Measurements from ENCODE around the gene STX5.
"Not testable (repeated sequence)": the region's sequence is repeated elsewhere in the genome, so short reads cannot be mapped to it uniquely, and the experiment has no call there.

The STX5 gene

DNA sequence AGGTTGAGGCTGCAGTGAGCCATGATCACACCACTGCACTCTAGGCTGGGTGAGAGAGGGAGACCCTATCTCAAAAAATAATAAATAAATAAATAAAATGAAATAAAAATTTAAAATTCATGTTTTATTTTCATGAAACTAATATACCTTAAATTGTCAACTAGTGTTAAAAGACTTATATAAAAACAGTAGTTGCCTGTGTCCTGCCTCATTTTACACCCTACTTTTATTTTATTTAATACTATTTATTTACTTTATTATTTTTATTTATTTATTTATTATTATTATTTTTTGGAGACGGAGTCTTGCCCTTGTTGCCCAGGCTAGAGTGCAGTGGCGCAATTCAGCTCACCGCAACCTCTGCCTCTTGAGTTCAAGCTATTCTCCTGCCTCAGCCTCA lies 12.3 kb upstream of the STX5 start:
- DNase-seq, result no peak
- Histone ChIP-seq H3K4me3 (no peak overlapping the region), H3K27me3 (no peaks in the 10 kb centered on the region), H3K36me3 (no peaks in the 10 kb centered on the region), H3K9me3 (no peaks in the 10 kb centered on the region), H3K4me1 (peaks cover 0 to 16% (median 5%) of the 10 kb centered on the region in 4 donors), H3K27ac (no peak overlapping the region)
- intact Hi-C loops (cut with DNase I; ENCODE audit: low total_unique reads), result no loop called here
- TF ChIP-seq, protein P1, sequence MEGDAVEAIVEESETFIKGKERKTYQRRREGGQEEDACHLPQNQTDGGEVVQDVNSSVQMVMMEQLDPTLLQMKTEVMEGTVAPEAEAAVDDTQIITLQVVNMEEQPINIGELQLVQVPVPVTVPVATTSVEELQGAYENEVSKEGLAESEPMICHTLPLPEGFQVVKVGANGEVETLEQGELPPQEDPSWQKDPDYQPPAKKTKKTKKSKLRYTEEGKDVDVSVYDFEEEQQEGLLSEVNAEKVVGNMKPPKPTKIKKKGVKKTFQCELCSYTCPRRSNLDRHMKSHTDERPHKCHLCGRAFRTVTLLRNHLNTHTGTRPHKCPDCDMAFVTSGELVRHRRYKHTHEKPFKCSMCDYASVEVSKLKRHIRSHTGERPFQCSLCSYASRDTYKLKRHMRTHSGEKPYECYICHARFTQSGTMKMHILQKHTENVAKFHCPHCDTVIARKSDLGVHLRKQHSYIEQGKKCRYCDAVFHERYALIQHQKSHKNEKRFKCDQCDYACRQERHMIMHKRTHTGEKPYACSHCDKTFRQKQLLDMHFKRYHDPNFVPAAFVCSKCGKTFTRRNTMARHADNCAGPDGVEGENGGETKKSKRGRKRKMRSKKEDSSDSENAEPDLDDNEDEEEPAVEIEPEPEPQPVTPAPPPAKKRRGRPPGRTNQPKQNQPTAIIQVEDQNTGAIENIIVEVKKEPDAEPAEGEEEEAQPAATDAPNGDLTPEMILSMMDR (IDR thresholded peaks at IDR 0.05), result no peak

DNA sequence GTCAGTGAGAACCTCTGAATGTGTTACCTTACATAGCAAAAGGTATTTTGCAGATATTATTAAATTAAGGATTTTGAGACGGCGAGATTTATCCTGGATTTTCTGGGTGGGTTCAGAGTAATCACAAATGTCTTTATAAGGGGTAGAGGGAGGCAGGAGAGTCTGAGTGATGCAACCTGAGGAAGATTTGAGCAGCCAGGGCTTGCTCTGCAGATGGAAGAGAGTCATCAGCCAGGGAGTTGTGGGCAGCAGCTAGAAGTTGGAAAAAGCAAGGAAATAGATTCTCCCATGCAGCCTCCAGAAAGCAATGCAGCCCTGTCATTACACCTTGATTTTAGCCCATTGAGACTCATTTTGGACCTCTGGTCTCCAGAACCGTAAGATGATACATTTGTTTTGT lies 11.6 kb upstream of the STX5 start:
- no peak for DNase-seq
- H3K27ac ChIP-seq, result no peak overlapping the region
- H3K27me3 ChIP-seq, result no peaks in the 10 kb centered on the region
- no peaks in the 10 kb centered on the region for H3K9me3 ChIP-seq
- no peaks in the 10 kb centered on the region for H3K36me3 ChIP-seq
- TF ChIP-seq, protein P1 (IDR thresholded peaks at IDR 0.05), result no peak
- intact Hi-C loops (cut with DNase I; ENCODE audit: low total_unique reads), result no loop called here
- peaks cover 0 to 22% (median 9%) of the 10 kb centered on the region in 4 donors for H3K4me1 ChIP-seq
- no peak overlapping the region for H3K4me3 ChIP-seq

DNA sequence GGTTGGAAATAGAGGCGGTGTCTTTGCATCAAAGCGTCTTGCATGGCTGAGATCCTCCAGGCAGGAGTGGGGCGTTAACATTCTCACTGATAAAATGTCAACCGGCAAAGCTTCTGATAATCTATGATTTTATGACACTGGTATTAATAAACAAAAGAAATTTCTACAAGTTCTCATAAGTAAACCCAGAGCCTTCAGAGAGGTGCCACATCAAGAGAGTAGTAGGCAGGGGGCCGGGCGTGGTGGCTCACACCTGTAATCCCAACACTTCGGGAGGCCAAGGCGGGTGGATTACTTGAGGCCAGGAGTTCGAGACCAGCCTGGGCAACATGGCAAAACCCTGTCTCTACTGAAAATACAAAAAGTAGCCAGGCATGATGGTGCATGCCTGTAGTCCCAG lies 11.0 kb upstream of the STX5 start:
- DNase-seq; H3K4me3 ChIP-seq; intact Hi-C loops (cut with DNase I; ENCODE audit: low total_unique reads): not testable (repeated sequence)

DNA sequence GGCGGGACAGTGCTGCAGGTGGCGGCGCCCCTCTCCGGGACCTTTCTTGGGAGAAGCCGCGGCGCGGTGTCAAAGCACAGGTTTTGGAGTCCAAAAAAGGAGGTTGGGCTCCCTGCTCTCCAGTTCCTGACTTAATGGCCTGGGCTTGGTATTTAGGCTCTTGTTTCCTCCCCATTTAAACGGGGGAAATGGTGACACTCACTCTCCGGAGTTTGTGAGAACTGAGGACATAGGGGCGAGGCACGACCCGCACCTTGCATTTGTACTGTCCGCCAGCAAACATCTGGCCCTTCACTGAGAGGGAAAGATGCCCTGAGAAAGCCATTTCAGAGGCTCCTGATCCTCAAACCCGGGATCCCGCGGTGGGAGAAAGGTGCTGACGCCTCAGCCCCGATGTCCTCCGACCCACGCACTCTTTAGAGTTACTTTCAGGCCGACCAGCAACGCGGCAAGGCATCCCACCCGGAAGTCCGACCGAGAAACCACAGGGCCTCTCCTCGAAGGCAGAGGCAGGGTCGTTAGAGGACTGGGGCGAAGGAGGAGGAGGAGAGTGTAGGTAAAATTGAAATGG lies 10.4 kb upstream of the STX5 start:
- H3K9me3 ChIP-seq, result no peaks in the 10 kb centered on the region
- H3K4me3 ChIP-seq, result peak overlapping the region; percentile 50 to 84
- no peaks in the 10 kb centered on the region for H3K27me3 ChIP-seq
- TF ChIP-seq, protein P1 (IDR thresholded peaks at IDR 0.05), result no peak
- peaks cover 0 to 33% (median 15%) of the 10 kb centered on the region in 4 donors for H3K4me1 ChIP-seq
- H3K27ac ChIP-seq, result peak overlapping the region; percentile 91 to 95
- no peaks in the 10 kb centered on the region for H3K36me3 ChIP-seq
- intact Hi-C loops (cut with DNase I; ENCODE audit: low total_unique reads), result no loop called here
- DNase-seq, result peak in 1 of 2 donors; percentile 72

More for the DNA sequence above, 11.0 kb upstream of the STX5 start:
- not testable (repeated sequence) for H3K36me3 ChIP-seq, H3K9me3 ChIP-seq, H3K27me3 ChIP-seq
- H3K4me1 ChIP-seq, result peaks cover 0 to 28% (median 15%) of the 10 kb centered on the region in 4 donors
- H3K27ac ChIP-seq, result peak overlapping the region; percentile 91 to 95

DNA sequence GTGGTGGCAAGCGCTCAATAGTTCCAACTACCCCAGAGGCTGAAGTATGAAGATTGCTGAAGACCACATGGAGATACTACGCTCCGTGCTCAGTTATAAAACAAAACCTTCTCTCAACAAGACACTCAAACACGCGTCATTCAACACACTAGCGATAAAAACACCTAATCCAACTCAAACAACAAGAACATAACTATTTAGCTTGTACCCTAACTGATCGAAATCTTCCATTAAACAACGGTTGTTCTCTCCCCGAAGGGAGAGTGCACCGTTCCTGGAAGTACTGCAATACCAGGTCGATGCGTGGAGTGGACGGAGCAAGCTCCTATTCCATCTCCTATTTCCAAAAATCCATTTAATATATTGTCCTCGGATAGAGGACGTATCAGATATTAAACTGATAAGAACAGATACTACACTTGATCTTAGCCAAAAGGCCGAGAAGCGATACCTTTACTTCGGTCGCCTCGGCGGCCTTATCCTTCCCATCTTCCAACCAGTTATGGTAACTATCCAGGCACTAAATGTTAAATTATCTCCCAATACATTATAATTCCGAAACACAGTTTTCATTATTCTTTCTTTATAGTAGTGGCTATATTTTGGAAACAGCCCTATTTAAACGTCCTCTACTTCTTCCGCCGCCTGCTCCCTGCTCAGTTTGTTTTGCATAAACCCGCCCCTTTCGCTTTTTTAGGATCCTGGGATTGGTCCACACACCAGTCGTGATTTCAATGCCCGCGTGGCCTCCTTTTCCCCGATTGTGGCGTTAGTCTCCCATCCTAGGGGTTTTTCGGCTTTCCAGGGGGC lies 9.7 kb upstream of the STX5 start:
- TF ChIP-seq, protein P1 (IDR thresholded peaks at IDR 0.05), result peak in 1 of 2 experiments; percentile 37
- Histone ChIP-seq H3K4me1 (peaks cover 0 to 33% (median 15%) of the 10 kb centered on the region in 4 donors), H3K36me3 (peaks cover 0 to 1% (median 0%) of the 10 kb centered on the region in 3 donors), H3K9me3 (no peaks in the 10 kb centered on the region), H3K27ac (peak overlapping the region; percentile 91 to 95), H3K27me3 (no peaks in the 10 kb centered on the region), H3K4me3 (peak overlapping the region; percentile 66 to 84)
- peak; percentile 88 to 92 for DNase-seq
- intact Hi-C loops (cut with DNase I; ENCODE audit: low total_unique reads), result no loop called here

DNA sequence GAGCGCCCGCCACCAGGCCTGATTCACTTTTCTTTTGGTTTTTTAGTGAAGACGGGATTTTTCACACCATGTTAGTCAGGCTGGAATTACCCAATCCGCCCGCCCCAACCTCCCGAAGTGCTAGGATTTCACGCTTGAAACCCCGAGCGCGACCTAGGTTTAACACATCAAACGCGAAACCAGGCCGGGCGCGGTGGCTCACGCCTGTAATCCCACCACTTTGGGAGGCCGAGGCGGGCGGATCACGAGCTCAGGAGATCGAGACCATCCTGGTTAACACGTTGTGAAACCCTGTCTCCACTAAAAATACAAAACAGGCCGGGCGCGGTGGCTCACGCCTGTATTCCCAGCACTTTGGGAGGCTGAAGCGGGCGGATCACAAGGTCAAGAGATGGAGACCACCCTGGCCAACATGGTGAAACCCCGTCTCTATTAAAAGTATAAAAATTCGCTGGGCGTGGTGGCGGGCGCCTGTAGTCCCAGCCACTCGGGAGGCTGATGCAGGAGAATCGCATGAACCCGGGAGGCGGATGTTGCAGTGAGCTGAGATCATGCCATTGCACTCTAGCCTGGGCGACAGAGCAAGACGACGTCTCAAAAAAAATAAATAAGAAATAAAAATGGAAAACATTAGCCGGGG lies 9.0 kb upstream of the STX5 start:
- Histone ChIP-seq H3K27ac (peak overlapping the region; percentile 91 to 95), H3K4me3 (peak overlapping the region; percentile 66 to 84), H3K4me1 (peaks cover 0 to 33% (median 15%) of the 10 kb centered on the region in 4 donors)
- H3K27me3 ChIP-seq; H3K9me3 ChIP-seq; intact Hi-C loops (cut with DNase I; ENCODE audit: low total_unique reads); H3K36me3 ChIP-seq: not testable (repeated sequence)
- DNase-seq, result peak; percentile 86 to 89

Data from tibial artery (tissue), 4 donors.